ENCODE measurements around the gene COL5A1.

- TF ChIP-seq EZH2phosphoT487 (IDR thresholded peaks at IDR 0.05; ENCODE audit: insufficient read depth, low read depth) (no peak), EZH2 (IDR thresholded peaks at IDR 0.05; ENCODE audit: insufficient read depth, poor library complexity, severe bottlenecking) (no peak)
Measured at GRCh38 chr9:134818591-134818990, 177.0 kb downstream of the COL5A1 start.
